Ectodermal cell (in vitro differentiated cells): ENCODE results near the gene HOXB5. TPM values are rescaled to one million over a fixed set of nuclear protein-coding genes. Genes with fewer than 3 reads are reported as not detected.

Source experiments
- H3K27ac ChIP-seq: 2 replicates; pipeline ENCODE4 v1.7.0; 2013; ENCODE audit warnings: mild to moderate bottlenecking, low read depth, low read length; ENCODE audit not compliant: insufficient read depth, poor library complexity, severe bottlenecking
- H3K27me3 ChIP-seq: 2 replicates; pipeline ENCODE4 v1.7.0; 2013; ENCODE audit warnings: mild to moderate bottlenecking, low read length; ENCODE audit not compliant: insufficient read depth, control insufficient read depth, poor library complexity, severe bottlenecking
- H3K36me3 ChIP-seq: one replicate; pipeline ENCODE4 v1.7.0; 2013; ENCODE audit warnings: low read length; ENCODE audit not compliant: control insufficient read depth, insufficient read depth
- H3K4me1 ChIP-seq: one replicate; pipeline ENCODE4 v1.7.0; 2013; ENCODE audit warnings: low read length; ENCODE audit not compliant: control insufficient read depth, insufficient read depth
- H3K4me3 ChIP-seq: 2 replicates; pipeline ENCODE4 v1.7.0; 2013; ENCODE audit warnings: low read depth, low read length, control low read depth; ENCODE audit not compliant: insufficient read depth
- H3K9me3 ChIP-seq: 2 replicates; pipeline ENCODE4 v1.7.0; 2013; ENCODE audit warnings: mild to moderate bottlenecking, low read length, moderate library complexity; ENCODE audit not compliant: control insufficient read depth
- WGBS, 2 experiments: methylation state at CpG; one replicate each; pipeline ENCODE4 v1.1.7; 2013; ENCODE audit warnings: missing lambda C conversion rate in 2 of 2; 5-methylcytosine and 5-hydroxymethylcytosine counted together
- polyA plus RNA-seq, 4 experiments: library from polyadenylated mRNA; stranded (reverse); fragments of 50-300 nt; gene quantifications; one replicate each; pipeline ENCODE4 v1.2.3, GENCODE V29; 2013

Gene HOXB5
- 0.44 TPM for polyA plus RNA-seq (2013, experiment 1 of 4)
- 0.09 TPM for polyA plus RNA-seq (2013, experiment 2 of 4)
- polyA plus RNA-seq (2013, experiment 3 of 4): 0.48 TPM
- 0.45 TPM for polyA plus RNA-seq (2013, experiment 4 of 4)

GRCh38 chr17:48593126-48593829 lies at the start of gene HOXB5:
Gene HOXB5 (minus strand): TSS chr17:48593779. CDS start chr17:48593682, 97 bp downstream.
- Histone ChIP-seq H3K9me3 (no peaks in the 10 kb centered on the region), H3K27me3 (peaks cover 100% of the 10 kb centered on the region), H3K4me3 (peak within 1 kb of the TSS; percentile 13), H3K27ac (no peak within 1 kb of the TSS), H3K4me1 (peaks cover 3% of the 10 kb centered on the region), H3K36me3 (no peaks in the 10 kb centered on the region)
- WGBS, 2 experiments: 3 to 4% methylated on average over 50 of the region's 50 CpGs

GRCh38 chr17:48642843-48643696 lies 49.5 kb upstream of the HOXB5 start:
- Histone ChIP-seq H3K27ac (no peak overlapping the region), H3K9me3 (no peaks in the 10 kb centered on the region), H3K27me3 (peaks cover 100% of the 10 kb centered on the region), H3K36me3 (no peaks in the 10 kb centered on the region), H3K4me3 (no peak overlapping the region), H3K4me1 (no peaks in the 10 kb centered on the region)
- 13 to 16% methylated on average over 22 of the region's 23 CpGs for WGBS, 2 experiments

GRCh38 chr17:48642059-48642842 lies 48.7 kb upstream of the HOXB5 start:
- Histone ChIP-seq H3K4me3 (no peak overlapping the region), H3K27me3 (peaks cover 100% of the 10 kb centered on the region), H3K27ac (no peak overlapping the region), H3K9me3 (no peaks in the 10 kb centered on the region), H3K4me1 (no peaks in the 10 kb centered on the region), H3K36me3 (no peaks in the 10 kb centered on the region)
- 3% methylated on average over 58 of the region's 58 CpGs for WGBS, 2 experiments

- no peaks in the 10 kb centered on the region for H3K4me1 ChIP-seq
- no peaks in the 10 kb centered on the region for H3K9me3 ChIP-seq
- peaks cover 100% of the 10 kb centered on the region for H3K27me3 ChIP-seq
- H3K27ac ChIP-seq: no peak overlapping the region
- WGBS, 2 experiments: 5 to 7% methylated on average over 26 to 27 of the region's 29 CpGs
- H3K4me3 ChIP-seq: no peak overlapping the region
- no peaks in the 10 kb centered on the region for H3K36me3 ChIP-seq
Measured at GRCh38 chr17:48641541-48642058, 48.0 kb upstream of the HOXB5 start.

- Histone ChIP-seq H3K9me3 (no peaks in the 10 kb centered on the region), H3K4me3 (no peak overlapping the region), H3K36me3 (no peaks in the 10 kb centered on the region), H3K27ac (no peak overlapping the region), H3K4me1 (no peaks in the 10 kb centered on the region), H3K27me3 (peaks cover 100% of the 10 kb centered on the region)
- WGBS, 2 experiments: 50% methylated on average over 1 of the region's 1 CpG; no CpG with 5 or more reads in 1 of the 2 experiments
Measured at GRCh38 chr17:48640858-48641180, 47.2 kb upstream of the HOXB5 start.

- Histone ChIP-seq H3K4me3 (no peak overlapping the region), H3K36me3 (no peaks in the 10 kb centered on the region), H3K27me3 (peaks cover 100% of the 10 kb centered on the region), H3K4me1 (no peaks in the 10 kb centered on the region), H3K27ac (no peak overlapping the region), H3K9me3 (no peaks in the 10 kb centered on the region)
- 50 to 63% methylated on average over 6 of the region's 6 CpGs for WGBS, 2 experiments
Measured at GRCh38 chr17:48639982-48640857, 46.6 kb upstream of the HOXB5 start.

GRCh38 chr17:48639136-48639535 lies 45.6 kb upstream of the HOXB5 start:
- 41 to 42% methylated on average over 5 of the region's 5 CpGs for WGBS, 2 experiments
- Histone ChIP-seq H3K4me3 (no peak overlapping the region), H3K36me3 (no peaks in the 10 kb centered on the region), H3K4me1 (no peaks in the 10 kb centered on the region), H3K27me3 (peaks cover 100% of the 10 kb centered on the region), H3K9me3 (no peaks in the 10 kb centered on the region), H3K27ac (no peak overlapping the region)

- H3K27ac ChIP-seq: no peak overlapping the region
Measured at GRCh38 chr17:48637323-48638260, 44.0 kb upstream of the HOXB5 start.

More at GRCh38 chr17:48637323-48638260, 44.0 kb upstream of the HOXB5 start:
- no peaks in the 10 kb centered on the region for H3K4me1 ChIP-seq
- no peaks in the 10 kb centered on the region for H3K36me3 ChIP-seq
- 31 to 35% methylated on average over 18 of the region's 18 CpGs for WGBS, 2 experiments
- H3K27me3 ChIP-seq: peaks cover 100% of the 10 kb centered on the region
- no peak overlapping the region for H3K4me3 ChIP-seq
- no peaks in the 10 kb centered on the region for H3K9me3 ChIP-seq
